GM03348 (cell line): ENCODE results near the gene GRIK4.
"Not testable (repeated sequence)": the region's sequence is repeated elsewhere in the genome, so short reads cannot be mapped to it uniquely, and the experiment has no call there.

ENCODE experiments used
- DNase-seq: peaks from one replicate; pipeline ENCODE4 v3.0.0; 2012; ENCODE audit warnings: low spot score

GRIK4 gene

GRCh38 chr11:120746836-120747609, 235.5 kb downstream of the GRIK4 start:
- DNase-seq = no peak

DNA sequence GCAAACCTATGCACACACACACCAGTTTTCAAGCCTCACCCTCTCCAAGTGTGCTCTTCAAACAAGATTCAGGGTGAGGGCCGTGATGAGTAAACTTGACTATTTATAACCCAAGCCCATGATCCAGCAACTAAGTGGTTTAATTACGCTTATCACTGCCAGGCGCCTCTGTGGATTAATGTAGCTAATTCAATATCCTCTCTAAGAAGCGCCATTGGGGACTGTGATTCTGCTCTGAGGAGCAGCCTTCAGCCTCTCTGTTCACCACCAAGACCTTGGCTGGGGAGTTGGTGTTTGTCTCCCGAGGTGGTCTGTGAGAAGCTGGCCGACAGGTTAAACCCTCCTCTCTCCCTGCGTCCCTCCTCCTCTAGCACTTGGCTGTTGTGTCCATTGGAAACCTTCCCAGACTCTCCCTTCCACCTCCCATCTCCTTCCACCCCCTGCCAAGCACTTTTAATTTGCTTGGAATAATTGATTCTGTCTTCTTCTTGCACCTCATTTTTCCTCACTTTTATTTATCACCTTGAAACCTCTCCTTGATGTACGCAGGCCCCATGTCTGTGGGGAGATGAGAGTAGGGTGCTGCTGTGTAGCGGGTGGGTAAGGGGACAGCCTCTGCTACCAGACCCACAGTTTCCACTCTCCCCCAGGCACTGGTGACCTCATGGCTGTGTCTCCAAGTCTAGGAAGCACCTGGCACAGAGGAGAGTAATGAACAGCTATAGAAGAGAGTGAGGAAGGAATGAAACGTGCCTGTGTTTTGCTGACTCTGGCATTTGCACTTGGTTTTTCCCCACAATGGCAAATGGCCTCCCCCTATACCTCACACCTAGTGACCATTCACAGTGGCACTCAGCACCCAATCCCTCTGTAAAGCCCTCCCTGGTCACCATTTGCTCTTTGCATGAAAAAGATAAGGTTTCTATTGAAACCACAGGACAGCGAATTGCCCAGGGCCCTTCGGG, 236.6 kb downstream of the GRIK4 start:
- no peak for DNase-seq

DNA sequence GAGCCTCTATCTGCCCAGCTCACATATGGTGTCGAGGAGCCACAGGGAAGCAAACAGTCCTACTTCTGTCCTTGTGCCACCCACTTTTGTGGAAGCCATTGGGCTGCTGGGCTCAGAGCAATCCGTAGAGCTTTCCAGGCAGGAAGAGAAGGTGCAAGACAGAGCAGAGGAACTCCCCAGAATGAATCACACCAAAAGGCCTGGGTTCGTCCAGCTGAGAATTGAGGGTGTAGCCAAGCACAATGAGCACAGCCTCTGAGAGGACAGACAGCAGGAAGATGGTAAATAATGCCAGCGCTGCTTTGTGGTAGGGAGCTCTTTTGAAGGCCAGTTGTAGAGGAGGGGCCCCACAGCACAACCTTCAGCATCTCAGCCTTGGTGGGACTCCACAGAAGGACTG, 237.8 kb downstream of the GRIK4 start:
- no peak for DNase-seq

DNA sequence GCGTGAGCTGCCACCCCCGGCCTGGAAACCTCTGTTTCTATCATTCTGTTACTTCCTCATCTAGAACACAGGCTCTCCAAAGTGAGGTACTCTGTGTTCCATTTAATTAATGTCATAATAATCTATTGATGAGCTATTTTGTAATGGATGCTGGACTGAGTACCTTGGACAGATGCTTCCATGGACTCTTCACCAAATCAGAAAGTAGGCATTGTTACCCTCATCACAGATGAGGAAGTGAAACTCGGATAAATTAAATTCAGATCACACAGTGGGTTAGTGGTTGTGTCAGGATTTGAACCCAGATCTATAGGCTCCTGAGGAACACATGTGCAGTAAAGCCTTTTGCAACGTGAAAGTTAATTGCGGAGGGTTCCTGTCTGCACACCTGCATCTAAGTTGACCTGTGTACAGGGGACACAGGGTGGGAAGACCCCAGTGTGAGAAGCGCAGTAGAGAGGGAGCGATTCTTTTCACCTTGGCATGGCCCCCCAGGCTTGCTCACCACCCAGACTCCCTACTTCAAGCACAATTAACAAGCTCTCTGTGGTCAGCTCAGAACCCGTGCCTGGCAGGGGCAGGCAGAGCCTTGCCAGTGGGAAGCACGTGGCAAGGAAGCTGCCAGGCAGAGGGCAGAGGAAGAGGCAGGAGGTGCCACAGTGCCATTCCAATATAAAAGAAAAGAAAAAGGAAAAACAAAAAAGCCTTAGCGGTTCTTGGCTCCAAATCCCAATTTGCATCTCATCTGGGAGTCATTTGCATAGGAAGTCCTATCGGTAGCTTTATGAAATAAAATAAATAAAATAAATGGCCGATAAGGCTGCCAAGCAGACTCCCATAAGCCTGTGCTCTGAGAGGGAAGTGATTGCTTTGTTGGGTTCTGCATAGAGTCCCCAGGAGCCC, 239.3 kb downstream of the GRIK4 start:
- DNase-seq = no peak

DNA sequence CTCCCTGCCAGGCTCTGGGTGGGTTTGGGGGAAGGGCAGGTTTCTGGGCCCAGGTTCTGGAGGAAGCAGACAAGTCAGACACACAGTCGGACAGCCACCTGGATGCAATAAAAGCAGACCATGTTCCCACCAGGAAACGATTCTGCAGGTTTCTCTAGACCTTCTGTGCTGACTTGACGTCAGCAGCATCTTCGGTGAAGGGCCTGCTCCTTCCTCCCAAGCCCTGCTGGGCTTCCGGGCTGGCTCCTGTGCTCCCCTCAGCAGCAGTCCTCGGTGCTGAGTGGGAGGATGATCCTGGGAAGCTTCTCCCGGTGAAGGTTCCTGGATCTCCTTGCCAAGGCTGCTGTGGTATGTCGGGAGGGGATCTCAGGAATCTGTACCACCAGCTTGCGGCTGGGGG, 240.0 kb downstream of the GRIK4 start:
- DNase-seq = no peak

DNA sequence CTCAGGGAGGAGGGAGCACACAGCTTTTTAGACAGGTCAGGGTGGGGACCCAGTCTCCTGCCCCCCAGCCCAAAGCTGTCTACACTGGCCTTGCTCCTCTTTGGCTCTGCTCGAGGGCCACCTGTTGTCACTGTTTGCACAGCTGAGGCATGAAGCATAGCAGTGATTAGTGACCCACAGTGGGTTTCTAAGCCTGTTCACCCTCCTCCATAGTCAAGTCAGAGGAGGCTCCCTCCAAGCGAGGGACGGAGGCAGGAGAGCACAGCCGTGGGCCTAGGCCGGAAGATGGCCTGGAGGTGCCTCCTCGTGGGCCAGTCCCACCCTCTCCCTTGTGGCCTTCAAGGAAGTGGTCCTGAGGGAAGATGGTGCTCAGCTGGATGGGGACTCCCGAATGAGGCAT, 241.1 kb downstream of the GRIK4 start:
- DNase-seq = no peak

DNA sequence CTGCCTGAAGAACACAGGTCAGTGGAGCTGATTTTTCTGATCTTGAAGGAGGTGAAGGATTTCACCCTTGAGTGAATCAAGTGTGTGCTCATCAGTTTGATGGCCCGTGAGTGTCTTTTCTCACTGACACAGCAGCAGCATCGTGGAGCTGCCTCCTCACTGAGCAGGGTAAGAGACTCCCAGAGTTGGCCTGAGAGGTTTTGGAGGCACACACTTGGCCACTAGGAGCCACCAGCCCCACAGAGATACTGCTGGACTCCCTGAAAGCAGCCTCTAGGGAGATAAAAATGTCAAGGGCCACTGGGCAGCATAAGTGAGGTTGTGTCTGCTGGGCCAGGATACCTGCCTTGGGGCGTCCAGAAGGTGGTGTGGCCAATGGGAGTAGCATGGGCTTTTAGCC, 245.4 kb downstream of the GRIK4 start:
- DNase-seq = no peak

DNA sequence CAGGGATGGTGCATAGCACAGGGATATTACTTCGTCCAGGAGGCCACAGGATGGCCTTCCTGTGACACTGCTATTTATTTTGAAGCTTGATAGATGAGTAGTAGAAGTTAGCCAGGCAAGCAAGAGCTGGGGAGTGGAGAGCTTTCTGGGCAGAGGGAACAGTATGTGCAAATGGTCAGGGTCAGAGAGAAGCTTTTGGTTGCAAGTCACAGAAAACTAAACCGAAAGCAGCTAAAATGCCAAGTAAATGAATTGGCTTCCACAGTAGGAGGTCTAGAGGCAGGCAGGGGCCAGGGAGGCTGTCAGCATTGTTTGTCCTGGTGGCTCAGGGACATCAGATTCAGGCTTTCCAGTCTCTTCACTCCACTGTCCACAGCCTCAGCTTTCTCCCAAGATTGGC, 247.5 kb downstream of the GRIK4 start:
- no peak for DNase-seq

GRCh38 chr11:120765710-120766109, 254.2 kb downstream of the GRIK4 start:
- not testable (repeated sequence) for DNase-seq

GRCh38 chr11:120766318-120766717, 254.8 kb downstream of the GRIK4 start:
- DNase-seq = no peak

GRCh38 chr11:120768949-120769348, 257.4 kb downstream of the GRIK4 start:
- no peak for DNase-seq

DNA sequence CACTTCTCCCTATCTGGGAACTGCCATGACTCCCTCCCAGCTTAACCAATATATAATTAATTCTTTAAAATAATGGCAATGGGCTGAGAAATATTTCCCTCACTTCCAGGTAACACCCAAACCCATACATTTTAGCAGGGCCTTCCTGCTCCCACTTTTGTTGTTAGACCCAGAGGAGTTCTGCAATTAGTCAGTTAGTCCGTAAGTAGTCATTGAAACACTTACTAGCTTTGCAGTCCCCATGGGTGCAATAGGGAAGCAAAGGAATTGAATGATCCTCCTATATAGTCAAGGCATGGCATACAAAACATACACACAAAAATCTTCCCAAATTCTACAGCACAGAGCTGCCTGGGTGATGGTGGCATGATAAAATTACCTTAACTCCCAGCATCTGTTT, 258.4 kb downstream of the GRIK4 start:
- no peak for DNase-seq

DNA sequence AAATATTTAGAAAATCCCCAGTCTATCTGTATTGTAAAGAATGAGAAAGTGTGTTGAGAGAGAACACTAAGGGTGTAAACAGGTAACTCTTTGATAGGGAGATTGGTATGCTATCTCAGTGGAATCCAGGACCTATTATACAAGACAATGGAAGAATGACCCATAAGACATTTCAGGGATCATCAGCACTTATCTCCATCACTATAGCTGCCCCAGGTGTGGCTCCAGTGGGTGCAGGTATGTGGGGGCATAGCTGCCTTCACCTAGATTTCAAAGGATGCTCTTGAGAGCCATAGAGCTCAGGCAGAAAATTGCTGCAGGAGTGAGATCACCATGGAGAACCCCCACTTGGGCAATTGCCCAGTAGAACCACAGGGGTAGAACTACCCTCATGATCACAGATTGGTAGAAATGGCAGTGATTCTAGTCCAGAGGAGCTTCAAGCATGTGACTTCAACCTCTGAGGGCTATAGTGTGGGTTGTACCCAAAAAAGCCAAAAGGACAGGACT, 260.1 kb downstream of the GRIK4 start:
- DNase-seq = no peak

GRCh38 chr11:120773501-120774031, 262.0 kb downstream of the GRIK4 start:
- peak; percentile 31 for DNase-seq

- DNase-seq = no peak
Observed at GRCh38 chr11:120774591-120775386, 263.2 kb downstream of the GRIK4 start.

DNA sequence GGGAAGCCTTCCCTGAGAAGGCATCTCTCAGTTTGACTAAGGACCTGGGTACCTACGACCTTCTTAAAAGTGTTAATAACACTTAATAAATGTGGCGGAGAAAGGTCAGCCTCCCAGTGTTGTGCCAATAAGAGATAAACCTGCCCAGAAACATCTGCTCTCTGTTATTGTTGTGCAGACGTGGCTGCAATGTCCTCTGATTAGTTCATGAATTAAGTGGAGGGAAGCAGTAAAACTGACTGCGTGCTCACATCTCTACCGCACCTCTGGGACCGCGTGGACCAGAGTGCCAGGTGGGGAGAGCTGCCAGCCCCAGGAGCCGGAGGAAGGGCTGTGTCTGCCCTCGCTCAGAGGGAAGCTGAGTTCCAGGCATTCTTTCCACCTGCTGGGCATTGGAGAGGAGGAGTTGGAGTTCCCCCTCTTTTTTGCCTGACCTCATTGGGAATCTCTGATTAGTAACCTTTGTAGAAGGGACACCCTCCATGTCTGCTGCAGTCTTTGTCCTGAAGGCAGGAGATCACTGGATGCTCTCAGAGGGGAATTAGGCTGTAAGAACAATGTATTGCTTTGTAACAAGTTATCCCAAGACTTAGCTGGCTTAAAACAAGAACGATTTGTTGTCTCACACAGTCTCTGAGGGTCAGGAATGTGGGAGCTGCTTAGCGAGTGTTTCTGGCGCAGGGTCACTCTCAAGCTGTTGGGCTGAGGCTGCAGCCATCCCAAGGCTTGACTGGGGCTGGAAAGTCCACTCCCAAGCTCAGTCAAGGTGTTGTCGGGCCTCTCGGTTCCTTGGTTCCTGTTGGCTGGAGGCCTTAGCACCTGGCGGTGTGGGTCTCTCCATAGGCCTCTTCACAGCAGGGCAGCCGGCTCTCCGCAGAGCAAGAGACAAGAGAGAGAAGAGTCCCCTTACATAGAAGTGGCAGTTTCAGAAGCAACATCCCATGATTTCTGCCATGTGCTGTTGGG, 264.7 kb downstream of the GRIK4 start:
- no peak for DNase-seq

- no peak for DNase-seq
Observed at GRCh38 chr11:120778685-120779490, 267.3 kb downstream of the GRIK4 start.

DNA sequence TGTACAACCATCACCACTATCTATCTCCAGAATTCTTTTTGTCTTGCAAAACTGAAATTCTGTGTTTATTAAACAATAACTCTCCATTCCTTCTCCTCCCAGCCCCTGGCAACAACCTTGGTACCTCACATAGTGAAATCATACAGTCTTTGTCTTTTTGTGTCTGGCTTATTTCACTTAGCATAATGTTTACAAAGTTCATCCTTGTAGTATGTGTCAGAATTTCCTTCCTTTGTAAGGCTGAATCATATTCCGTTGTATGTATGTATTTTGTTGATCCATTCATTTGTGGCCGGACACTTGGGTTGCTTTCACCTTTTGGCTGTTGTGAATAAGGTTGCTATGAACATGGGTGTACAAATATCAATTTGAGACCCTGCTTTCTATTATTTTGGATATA, 268.7 kb downstream of the GRIK4 start:
- DNase-seq = no peak
